Measurements from ENCODE around the gene NPIPB13.
"Not testable (repeated sequence)": the region's sequence is repeated elsewhere in the genome, so short reads cannot be mapped to it uniquely, and the experiment has no call there.

DNA sequence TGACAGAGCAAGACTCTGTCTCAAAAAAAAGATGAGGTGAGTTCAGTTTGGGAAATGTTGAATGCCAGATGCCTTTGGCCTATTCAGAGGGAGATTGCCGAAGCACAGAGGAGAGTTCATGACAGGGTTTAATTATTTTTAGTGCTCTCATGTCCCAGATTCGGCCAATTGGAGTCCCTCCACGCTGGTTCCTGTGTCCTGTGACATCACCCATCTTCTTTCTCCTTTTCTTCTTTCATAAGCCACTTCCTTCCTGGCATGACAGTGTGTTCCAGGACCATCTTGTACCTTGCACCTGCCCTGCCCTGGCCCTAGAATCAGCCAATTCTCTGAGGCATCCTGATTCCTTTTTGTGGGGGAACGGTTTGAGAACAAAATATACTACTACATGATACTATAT lies 36.9 kb downstream of the NPIPB13 start:
- not testable (repeated sequence) for TF ChIP-seq POLR2A, POLR2AphosphoS5 (IDR thresholded peaks at IDR 0.05; ENCODE audit: low read depth, low read length)
